Type B pancreatic cell (in vitro differentiated cells): ENCODE results near the gene TESK2. TPM values are rescaled to one million over a fixed set of nuclear protein-coding genes. Genes with fewer than 3 reads are reported as not detected.

Experiments used
- DNase-seq: peaks from one replicate; pipeline ENCODE4 v3.0.0; 2021; ENCODE audit warnings: mixed read lengths; ENCODE audit not compliant: unreplicated experiment; ENCODE audit errors: extremely low spot score
- H3K27ac Mint-ChIP-seq: 2 replicates; pipeline ENCODE4 v1.8.0; 2021; ENCODE audit warnings: mild to moderate bottlenecking, mixed read lengths
- H3K27me3 Mint-ChIP-seq: 2 replicates; pipeline ENCODE4 v1.8.0; 2021; ENCODE audit warnings: mixed read lengths
- H3K36me3 Mint-ChIP-seq: 2 replicates; pipeline ENCODE4 v1.8.0; 2021; ENCODE audit warnings: mixed read lengths
- H3K4me1 Mint-ChIP-seq: one replicate; pipeline ENCODE4 v1.8.0; 2021; ENCODE audit warnings: mixed read lengths; ENCODE audit not compliant: unreplicated experiment
- H3K4me3 Mint-ChIP-seq: 2 replicates; pipeline ENCODE4 v1.8.0; 2021; ENCODE audit warnings: mild to moderate bottlenecking, mixed read lengths
- H3K9me3 Mint-ChIP-seq: 2 replicates; pipeline ENCODE4 v1.8.0; 2021; ENCODE audit warnings: mixed read lengths
- CTCF ChIP-seq: fragments of 200-600 bp; sonication (generic); conservative IDR thresholded peaks from 2 replicates; pipeline ENCODE4 v1.5.0; 2021; ENCODE audit warnings: antibody characterized with exemption, mild to moderate bottlenecking
- total RNA-seq: library from RNA; stranded (reverse); gene quantifications from 2 replicates; pipeline ENCODE4 v1.2.1, GENCODE V29; 2021; ENCODE audit warnings: low replicate concordance

TESK2 gene
- total RNA-seq, 1 donor from 2014 or later: 6.7 TPM

GRCh38 chr1:45465277-45465676, 25.7 kb downstream of the TESK2 start:
- DNase-seq: no peak
- H3K27ac Mint-ChIP-seq: no peak overlapping the region
- no peaks in the 10 kb centered on the region for H3K9me3 Mint-ChIP-seq
- H3K4me1 Mint-ChIP-seq: no peaks in the 10 kb centered on the region
- no peaks in the 10 kb centered on the region for H3K27me3 Mint-ChIP-seq
- H3K36me3 Mint-ChIP-seq: no peaks in the 10 kb centered on the region
- H3K4me3 Mint-ChIP-seq: no peak overlapping the region
- no peak for TF ChIP-seq CTCF

GRCh38 chr1:45458894-45459293, 32.1 kb downstream of the TESK2 start:
- no peak overlapping the region for H3K27ac Mint-ChIP-seq

GRCh38 chr1:45456531-45456930, 34.4 kb downstream of the TESK2 start:
- Mint-ChIP-seq H3K27me3 (no peaks in the 10 kb centered on the region), H3K27ac (no peak overlapping the region), H3K4me3 (no peak overlapping the region), H3K4me1 (no peaks in the 10 kb centered on the region), H3K9me3 (no peaks in the 10 kb centered on the region), H3K36me3 (no peaks in the 10 kb centered on the region)
- no peak for DNase-seq
- TF ChIP-seq CTCF: no peak

More at GRCh38 chr1:45458894-45459293, 32.1 kb downstream of the TESK2 start:
- no peaks in the 10 kb centered on the region for H3K4me1 Mint-ChIP-seq
- no peaks in the 10 kb centered on the region for H3K36me3 Mint-ChIP-seq
- no peak overlapping the region for H3K4me3 Mint-ChIP-seq
- no peak for DNase-seq
- no peaks in the 10 kb centered on the region for H3K27me3 Mint-ChIP-seq
- TF ChIP-seq CTCF: no peak
- no peaks in the 10 kb centered on the region for H3K9me3 Mint-ChIP-seq

- Mint-ChIP-seq H3K4me3 (no peak overlapping the region), H3K27me3 (no peaks in the 10 kb centered on the region), H3K4me1 (no peaks in the 10 kb centered on the region), H3K27ac (no peak overlapping the region), H3K36me3 (no peaks in the 10 kb centered on the region), H3K9me3 (no peaks in the 10 kb centered on the region)
- DNase-seq: no peak
- TF ChIP-seq CTCF: no peak
Observed at GRCh38 chr1:45455162-45455561, 35.8 kb downstream of the TESK2 start.

GRCh38 chr1:45454464-45454863, 36.5 kb downstream of the TESK2 start:
- Mint-ChIP-seq H3K9me3 (no peaks in the 10 kb centered on the region), H3K27me3 (no peaks in the 10 kb centered on the region), H3K4me1 (no peaks in the 10 kb centered on the region), H3K4me3 (no peak overlapping the region), H3K27ac (no peak overlapping the region), H3K36me3 (no peaks in the 10 kb centered on the region)
- TF ChIP-seq CTCF: no peak
- DNase-seq: no peak

GRCh38 chr1:45452503-45452902, 38.5 kb downstream of the TESK2 start:
- DNase-seq: no peak
- Mint-ChIP-seq H3K4me1 (no peaks in the 10 kb centered on the region), H3K36me3 (no peaks in the 10 kb centered on the region), H3K27ac (no peak overlapping the region), H3K9me3 (no peaks in the 10 kb centered on the region), H3K27me3 (no peaks in the 10 kb centered on the region), H3K4me3 (no peak overlapping the region)
- no peak for TF ChIP-seq CTCF
